Mucosa of descending colon (tissue), 3 donors: Measurements from ENCODE around the gene PRDM16. TPM values are rescaled to one million over a fixed set of nuclear protein-coding genes. Genes with fewer than 3 reads are reported as not detected.

Experiments used
- ATAC-seq: fragments of 200-7000 bp; cut with Tn5 transposase; one replicate; pipeline ENCODE4 v1.9.1; 2020; ENCODE audit warnings: mild to moderate bottlenecking, moderate library complexity
- DNase-seq, 3 donors: peaks; one replicate each; pipeline ENCODE4 v3.0.0-alpha.2; 2020
- H3K36me3 ChIP-seq: fragments of 200-600 bp; one replicate; pipeline ENCODE4 v1.8.0; 2021; ENCODE audit warnings: low read depth, mild to moderate bottlenecking
- H3K4me1 ChIP-seq: fragments of 200-600 bp; one replicate; pipeline ENCODE4 v1.8.0; 2021; ENCODE audit warnings: low read depth, mild to moderate bottlenecking
- H3K4me3 ChIP-seq: fragments of 200-600 bp; one replicate; pipeline ENCODE4 v1.8.0; 2021; ENCODE audit warnings: mild to moderate bottlenecking
- H3K9me3 ChIP-seq: fragments of 200-600 bp; one replicate; pipeline ENCODE4 v1.8.0; 2021; ENCODE audit warnings: mild to moderate bottlenecking
- intact Hi-C, 2 donors: fragments of 100-400 bp; cut with DNase I in 1 of 2; cut with micrococcal nuclease in 1 of 2; formaldehyde crosslinking; loops; one replicate each; pipeline versions ENCODE4 v1.11.0 to v1.11.1; 2022; cut with DNase I, micrococcal nuclease
- total RNA-seq, 3 donors: library from RNA; stranded (reverse); fragmentation: NEBNext Ultra II Directional in 2 of 3; extraction: Animal tissue kit (Norgen Biotek cat#: 25700) in 2 of 3; gene quantifications; one replicate each; pipeline versions ENCODE4 v1.2.1 to v1.2.4, GENCODE V29; 2021 to 2023
- TF ChIP-seq, protein P1 (sequence below): fragments of 200-600 bp; IDR thresholded peaks from one replicate; pipeline ENCODE4 v1.8.0; 2022; ENCODE audit warnings: antibody characterized with exemption, mild to moderate bottlenecking
- donor health status: DM: no; HTN: no; CAD: no; lungs with moderate emphysema.
- donor health status: DM: no; HTN: no; CAD: no.
- donor health status: DM: no; HTN: yes; CAD: no.

The PRDM16 gene
- total RNA-seq, 3 donors from 2014 or later = 1.6 to 2.5 (median 2.4) TPM

DNA sequence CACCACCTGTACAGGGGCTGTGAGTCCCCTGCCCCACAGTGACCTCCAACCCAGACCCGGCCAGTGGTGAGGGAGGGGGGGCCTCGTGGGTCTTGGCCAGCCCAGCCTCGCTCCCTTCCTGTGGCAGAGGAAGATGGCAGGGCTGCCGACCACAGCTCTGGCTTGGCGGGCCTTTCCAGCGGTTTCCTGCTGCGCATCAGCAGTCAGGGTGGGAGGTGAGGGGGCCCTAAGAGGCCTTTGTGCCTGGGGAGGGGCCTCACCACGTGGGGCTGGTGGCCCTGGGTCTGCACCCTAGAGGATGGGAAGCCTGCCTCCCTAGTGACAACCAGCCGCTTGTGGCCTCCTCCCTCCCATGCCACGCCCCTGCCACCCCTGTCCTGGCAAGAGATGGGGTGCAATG, 312.9 kb downstream of the PRDM16 start:
- Histone ChIP-seq H3K4me3 (no peak overlapping the region), H3K36me3 (no peaks in the 10 kb centered on the region), H3K4me1 (no peaks in the 10 kb centered on the region), H3K9me3 (no peaks in the 10 kb centered on the region)
- TF ChIP-seq, protein P1, sequence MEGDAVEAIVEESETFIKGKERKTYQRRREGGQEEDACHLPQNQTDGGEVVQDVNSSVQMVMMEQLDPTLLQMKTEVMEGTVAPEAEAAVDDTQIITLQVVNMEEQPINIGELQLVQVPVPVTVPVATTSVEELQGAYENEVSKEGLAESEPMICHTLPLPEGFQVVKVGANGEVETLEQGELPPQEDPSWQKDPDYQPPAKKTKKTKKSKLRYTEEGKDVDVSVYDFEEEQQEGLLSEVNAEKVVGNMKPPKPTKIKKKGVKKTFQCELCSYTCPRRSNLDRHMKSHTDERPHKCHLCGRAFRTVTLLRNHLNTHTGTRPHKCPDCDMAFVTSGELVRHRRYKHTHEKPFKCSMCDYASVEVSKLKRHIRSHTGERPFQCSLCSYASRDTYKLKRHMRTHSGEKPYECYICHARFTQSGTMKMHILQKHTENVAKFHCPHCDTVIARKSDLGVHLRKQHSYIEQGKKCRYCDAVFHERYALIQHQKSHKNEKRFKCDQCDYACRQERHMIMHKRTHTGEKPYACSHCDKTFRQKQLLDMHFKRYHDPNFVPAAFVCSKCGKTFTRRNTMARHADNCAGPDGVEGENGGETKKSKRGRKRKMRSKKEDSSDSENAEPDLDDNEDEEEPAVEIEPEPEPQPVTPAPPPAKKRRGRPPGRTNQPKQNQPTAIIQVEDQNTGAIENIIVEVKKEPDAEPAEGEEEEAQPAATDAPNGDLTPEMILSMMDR = no peak
- intact Hi-C loops = no loop called here
- ATAC-seq = no peak
- no peak for DNase-seq

DNA sequence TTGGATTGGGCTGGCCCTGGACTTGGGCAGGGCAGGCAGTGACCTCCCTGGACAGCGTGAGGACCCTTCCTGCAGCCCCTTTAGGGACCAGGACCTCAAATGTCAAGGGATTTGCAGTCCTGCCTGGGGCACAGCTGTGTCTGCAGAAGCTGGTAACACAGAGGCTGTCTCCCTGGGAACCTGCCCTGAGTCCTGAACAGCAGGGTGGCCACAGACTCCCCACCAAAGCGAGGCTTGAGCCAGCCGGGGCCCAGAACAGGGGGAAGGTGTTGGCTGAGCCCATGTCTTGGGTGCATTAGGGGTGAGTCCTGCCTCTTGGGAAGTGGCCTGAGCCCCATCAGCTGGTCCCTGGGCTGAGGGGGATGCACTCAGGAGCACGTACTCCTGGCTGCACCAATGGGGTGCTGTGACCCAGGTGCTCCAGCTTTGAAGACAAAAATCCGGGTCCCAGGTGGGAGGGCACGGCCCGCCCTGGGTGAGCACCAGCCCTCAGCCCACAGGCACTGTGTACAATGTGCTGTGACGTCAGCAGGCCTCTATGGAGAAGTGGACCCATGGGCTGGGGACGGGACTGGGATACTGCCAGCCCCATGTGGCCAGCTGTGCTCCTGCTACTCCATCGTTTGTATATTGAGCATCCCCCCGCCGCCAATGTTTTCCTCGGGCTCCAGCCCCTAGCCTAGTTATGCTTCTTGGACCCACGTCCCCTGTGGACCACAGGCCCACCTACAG, 313.5 kb downstream of the PRDM16 start:
- intact Hi-C loops = no loop called here
- Histone ChIP-seq H3K9me3 (no peaks in the 10 kb centered on the region), H3K36me3 (no peaks in the 10 kb centered on the region), H3K4me1 (no peaks in the 10 kb centered on the region), H3K4me3 (no peak overlapping the region)
- no peak for ATAC-seq
- DNase-seq = no peak
- TF ChIP-seq, protein P1 = no peak

DNA sequence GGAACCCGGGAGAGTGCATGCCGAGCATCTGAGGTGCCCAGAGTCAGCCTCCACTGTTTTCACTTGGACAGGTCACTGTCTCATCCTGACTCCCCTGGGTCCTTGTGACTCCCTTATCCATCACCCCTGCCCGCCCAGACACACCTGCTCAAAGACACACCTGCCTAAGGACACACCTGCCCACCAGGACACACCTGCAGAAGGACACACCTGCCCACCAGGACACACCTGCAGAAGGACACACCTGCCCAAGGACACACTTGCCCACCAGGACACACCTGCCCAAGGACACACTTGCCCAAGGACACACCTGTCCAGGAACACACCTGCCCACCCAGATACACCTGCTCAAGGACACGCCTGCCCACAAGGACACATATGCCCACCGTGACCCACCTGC, 314.7 kb downstream of the PRDM16 start:
- H3K4me3 ChIP-seq = no peak overlapping the region
- H3K9me3 ChIP-seq = no peaks in the 10 kb centered on the region
- H3K36me3 ChIP-seq = no peaks in the 10 kb centered on the region
- intact Hi-C loops = no loop called here
- TF ChIP-seq, protein P1 = no peak
- DNase-seq (no peak), ATAC-seq (no peak)
- no peaks in the 10 kb centered on the region for H3K4me1 ChIP-seq

DNA sequence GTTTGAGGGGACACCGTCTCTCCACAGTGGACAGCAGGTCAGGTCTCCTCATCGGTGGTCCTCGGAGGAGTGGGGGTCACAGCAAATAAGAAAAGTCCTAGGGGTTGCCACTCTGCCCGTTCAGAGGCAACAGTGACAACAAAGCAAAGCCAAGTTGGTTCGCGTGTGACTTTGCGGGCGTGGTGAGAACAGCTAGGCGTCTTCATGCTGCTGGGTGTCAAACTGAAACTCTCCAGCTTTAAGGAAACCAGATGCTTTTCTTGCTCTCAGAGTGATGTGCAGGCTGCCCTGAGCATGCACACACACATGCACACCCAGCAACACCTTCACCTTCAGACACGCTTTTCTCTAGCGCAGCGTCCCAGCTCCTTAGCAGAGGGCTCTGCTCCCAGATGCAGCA, 315.4 kb downstream of the PRDM16 start:
- intact Hi-C loops = no loop called here
- DNase-seq (no peak), ATAC-seq (no peak)
- Histone ChIP-seq H3K36me3 (no peaks in the 10 kb centered on the region), H3K4me3 (no peak overlapping the region), H3K4me1 (no peaks in the 10 kb centered on the region), H3K9me3 (no peaks in the 10 kb centered on the region)
- TF ChIP-seq, protein P1 = no peak

DNA sequence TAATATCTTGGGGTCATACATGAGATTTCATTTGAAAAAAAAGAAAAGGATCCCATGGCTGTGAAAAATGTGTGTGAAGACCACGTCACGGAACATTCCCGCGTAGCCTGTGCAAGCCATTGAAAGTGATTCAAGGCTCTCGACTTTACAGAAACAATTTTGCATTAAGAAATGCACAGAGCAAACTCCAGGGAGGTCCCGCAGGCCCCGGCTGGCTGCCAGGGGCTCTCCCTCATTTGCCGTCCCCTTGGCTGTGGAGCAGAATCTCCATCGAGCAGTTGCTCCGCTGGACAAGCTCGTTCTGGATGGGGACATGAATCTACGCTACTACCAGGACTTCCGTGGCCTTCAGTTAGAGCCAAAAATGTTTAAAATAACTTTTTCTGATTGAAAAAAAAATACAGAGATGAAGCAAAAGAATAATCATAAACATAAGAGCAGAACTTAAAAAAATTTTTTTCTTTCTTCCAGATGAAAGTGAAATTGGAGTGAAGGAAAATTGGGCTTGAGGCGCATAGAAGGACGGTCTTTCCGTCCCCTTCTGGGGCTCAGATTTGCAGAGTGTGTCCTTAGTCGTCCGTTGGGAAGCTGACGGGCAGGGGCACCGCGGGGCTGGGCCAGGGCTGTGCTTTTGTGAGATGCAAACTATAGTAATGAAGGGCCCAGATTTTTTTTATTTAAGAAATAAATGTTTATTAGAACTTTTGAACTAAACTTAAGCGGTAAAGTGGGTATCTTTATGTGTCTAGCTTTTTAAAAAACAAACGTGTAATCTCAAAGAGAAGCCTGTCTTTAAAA, 317.4 kb downstream of the PRDM16 start:
- ATAC-seq = no peak
- Histone ChIP-seq H3K4me3 (no peak overlapping the region), H3K9me3 (no peaks in the 10 kb centered on the region), H3K4me1 (no peaks in the 10 kb centered on the region), H3K36me3 (no peaks in the 10 kb centered on the region)
- intact Hi-C loops = no loop called here
- no peak for DNase-seq
- TF ChIP-seq, protein P1 = no peak
